Adrenal gland (tissue), 12 donors: ENCODE measurements around the gene ZNF185. TPM values are rescaled to one million over a fixed set of nuclear protein-coding genes. Genes with fewer than 3 reads are reported as not detected.

Experiments
- DNase-seq, 7 donors: peaks; one replicate each; pipeline ENCODE4 v3.0.0-alpha.2; 2019 to 2020
- H3K27ac ChIP-seq, 5 donors: fragments of 200-600 bp; sonication (generic) in 4 of 5; 1 replicate in 3 of 5; 2 replicates in 2 of 5; pipeline versions ENCODE4 v1.5.1 to v1.8.0; 2016 to 2020; ENCODE audit warnings: mild to moderate bottlenecking in 1 of 5
- H3K27me3 ChIP-seq: fragments of 200-600 bp; 2 replicates; pipeline ENCODE4 v1.8.0; 2021
- H3K36me3 ChIP-seq, 2 donors: fragments of 200-600 bp; replicated peaks in 1 of 2; 1 replicate in 1 of 2; 2 replicates in 1 of 2; pipeline versions ENCODE4 v1.5.1 to v1.8.0; 2018 to 2022
- H3K4me1 ChIP-seq, 2 donors: fragments of 200-600 bp; replicated peaks in 1 of 2; 1 replicate in 1 of 2; 2 replicates in 1 of 2; pipeline versions ENCODE4 v1.5.1 to v1.8.0; 2018 to 2021
- H3K4me3 ChIP-seq, 4 donors: fragments of 200-600 bp; sonication (generic) in 3 of 4; one replicate each; pipeline ENCODE4 v1.5.1; 2016 to 2018
- H3K9me3 ChIP-seq, 3 donors: fragments of 200-600 bp; sonication (generic) in 1 of 3; replicated peaks in 1 of 3; 1 replicate in 2 of 3; 2 replicates in 1 of 3; pipeline versions ENCODE4 v1.5.1 to v1.8.0; 2016 to 2021
- CTCF ChIP-seq, 6 experiments: fragments of 450-650 bp in 4 of 6; fragments of 200-600 bp in 2 of 6; sonication (generic) in 1 of 6; IDR thresholded peaks; 1 replicate in 5 of 6; 2 replicates in 1 of 6; pipeline versions ENCODE4 v1.5.1 to v1.8.0; 2016 to 2021; ENCODE audit warnings: antibody characterized with exemption in 6 of 6, mild to moderate bottlenecking in 2 of 6, moderate library complexity in 1 of 6
- POLR2A ChIP-seq, 2 donors: fragments of 450-650 bp; IDR thresholded peaks; one replicate each; pipeline ENCODE4 v1.6.1; 2017; ENCODE audit warnings: antibody characterized with exemption in 2 of 2, mild to moderate bottlenecking in 2 of 2, moderate library complexity in 1 of 2
- WGBS, 4 donors: extraction: QIAGEN DNeasy Blood & Tissue Kit in 2 of 4; methylation state at CpG; one replicate each; pipeline versions ENCODE4 v1.1.5 to v1.1.7; 2013 to 2017; 5-methylcytosine and 5-hydroxymethylcytosine counted together
- intact Hi-C, 2 donors: fragments of 100-400 bp; cut with DNase I; formaldehyde crosslinking; loops; one replicate each; pipeline versions ENCODE4 v1.14.1 to v1.15.0; 2022 to 2023
- polyA plus RNA-seq, 3 donors: library from polyadenylated mRNA; stranded (reverse); fragments of 200-250 nt in 2 of 3; fragments of 350-450 nt in 1 of 3; fragmentation: Illumina TruSeq in 1 of 3; extraction: RNeasy Lipid Tissue Mini Kit (QIAGEN cat#74804) in 1 of 3; gene quantifications; one replicate each; pipeline ENCODE4 v1.2.3, GENCODE V29; 2013 to 2014
- total RNA-seq, 9 donors: library from RNA; depleted of rRNA in 4 of 9; stranded (reverse); fragments of >200 nt in 4 of 9; fragments of 120-200 nt in 1 of 9; fragmentation: NEBNext Ultra II Directional in 1 of 9; extraction: Animal tissue kit (Norgen Biotek cat#: 25700) in 1 of 9; gene quantifications; one replicate each; pipeline versions ENCODE4 v1.1.0 to v1.2.4, GENCODE V29; 2013 to 2023
- donor health status: healthy with polysubstance abuse.
- donor health status: Bipolar disorder and iron deficiency.
- donor health status: DM: yes; HTN: yes; CAD: no.
- donor health status: DM: no; HTN: no; CAD: no.
- donor health status: DM: no; HTN: no; CAD: no.
- donor health status: DM: yes; HTN: yes; CAD: no.

Gene ZNF185
- total and polyA plus RNA-seq, 12 donors = 1.4 to 303 (median 9.9) TPM

- Histone ChIP-seq H3K27ac (no peak overlapping the region), H3K36me3 (peaks cover 0 to 25% of the 10 kb centered on the region in 2 donors), H3K27me3 (no peaks in the 10 kb centered on the region), H3K4me1 (no peaks in the 10 kb centered on the region), H3K4me3 (no peak overlapping the region), H3K9me3 (no peaks in the 10 kb centered on the region)
- TF ChIP-seq POLR2A (IDR thresholded peaks at IDR 0.05) = no peak
- intact Hi-C loops = no loop called here
- WGBS, 4 donors = 76 to 89% (median 83%) methylated on average over 3 of the region's 3 CpGs
- DNase-seq = no peak
These were observed 36.8 kb upstream of the ZNF185 start for GRCh38 chrX:152861116-152861515.

DNA sequence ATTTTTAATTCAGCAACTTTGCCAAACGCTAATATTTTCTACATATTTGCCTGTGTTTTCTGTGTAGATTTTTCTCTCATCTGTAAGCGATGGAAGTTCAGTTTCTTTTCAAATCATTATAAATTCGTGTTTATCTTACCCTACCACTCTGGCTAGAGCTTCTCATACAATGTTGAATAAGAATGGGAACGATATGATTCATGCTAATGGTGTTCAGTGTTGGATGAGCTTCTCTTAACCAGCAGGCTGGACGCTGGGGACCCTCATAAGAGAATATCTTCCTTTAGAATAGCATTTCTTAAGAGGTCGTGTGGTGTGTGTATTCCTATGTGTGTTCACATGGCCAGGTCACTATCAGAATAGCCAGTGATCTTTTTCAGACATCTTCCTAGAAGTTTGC is 36.0 kb upstream of the ZNF185 start:
- H3K27ac ChIP-seq = no peak overlapping the region
- no peak for DNase-seq
- peaks cover 0 to 30% of the 10 kb centered on the region in 2 donors for H3K36me3 ChIP-seq
- intact Hi-C loops = no loop called here
- H3K27me3 ChIP-seq = no peaks in the 10 kb centered on the region
- WGBS, 4 donors = 69 to 89% (median 78%) methylated on average over 6 of the region's 6 CpGs
- TF ChIP-seq CTCF (IDR thresholded peaks at IDR 0.05) = no peak
- no peak for TF ChIP-seq POLR2A (IDR thresholded peaks at IDR 0.05)
- H3K9me3 ChIP-seq = no peaks in the 10 kb centered on the region
- H3K4me3 ChIP-seq = no peak overlapping the region
- H3K4me1 ChIP-seq = no peaks in the 10 kb centered on the region

- intact Hi-C loops = no loop called here
- Histone ChIP-seq H3K27me3 (no peaks in the 10 kb centered on the region), H3K4me1 (no peaks in the 10 kb centered on the region), H3K36me3 (peaks cover 0 to 27% of the 10 kb centered on the region in 2 donors), H3K27ac (no peak overlapping the region), H3K4me3 (no peak overlapping the region), H3K9me3 (no peaks in the 10 kb centered on the region)
- DNase-seq = no peak
- 82 to 97% (median 91%) methylated on average over 4 to 17 of the region's 17 CpGs for WGBS, 4 donors
- TF ChIP-seq CTCF (IDR thresholded peaks at IDR 0.05) (no peak), POLR2A (IDR thresholded peaks at IDR 0.05) (no peak)
These were observed 32.5 kb upstream of the ZNF185 start for GRCh38 chrX:152865232-152865920.

- no peak for DNase-seq
- TF ChIP-seq CTCF (IDR thresholded peaks at IDR 0.05) (no peak), POLR2A (IDR thresholded peaks at IDR 0.05) (no peak)
- Histone ChIP-seq H3K4me1 (no peaks in the 10 kb centered on the region), H3K27me3 (no peaks in the 10 kb centered on the region), H3K27ac (no peak overlapping the region), H3K4me3 (no peak overlapping the region), H3K36me3 (peaks cover 0 to 27% of the 10 kb centered on the region in 2 donors), H3K9me3 (no peaks in the 10 kb centered on the region)
- WGBS, 4 donors = 71 to 100% (median 81%) methylated on average over 1 to 5 of the region's 5 CpGs
- intact Hi-C loops = no loop called here
These were observed 31.5 kb upstream of the ZNF185 start for GRCh38 chrX:152866386-152866785.

- WGBS, 4 donors = 74 to 96% (median 88%) methylated on average over 4 to 7 of the region's 7 CpGs
- TF ChIP-seq POLR2A (IDR thresholded peaks at IDR 0.05) (no peak), CTCF (IDR thresholded peaks at IDR 0.05) (no peak)
- no peak overlapping the region for H3K4me3 ChIP-seq
- DNase-seq = no peak
- H3K27me3 ChIP-seq = no peaks in the 10 kb centered on the region
- no peaks in the 10 kb centered on the region for H3K4me1 ChIP-seq
- peaks cover 0 to 18% of the 10 kb centered on the region in 2 donors for H3K36me3 ChIP-seq
- intact Hi-C loops = no loop called here
- no peak overlapping the region for H3K27ac ChIP-seq
- H3K9me3 ChIP-seq = no peaks in the 10 kb centered on the region
These were observed 27.9 kb upstream of the ZNF185 start for GRCh38 chrX:152869972-152870371.
